Muscle of leg (tissue), 11 donors: ENCODE data around the gene LMF1. TPM values are rescaled to one million over a fixed set of nuclear protein-coding genes. Genes with fewer than 3 reads are reported as not detected.
A peak's percentile ranks its signal among the peaks of the same experiment; 100 is the strongest.

Source experiments
- DNase-seq: peaks from one replicate; pipeline ENCODE4 v3.0.0; 2013
- H3K27ac ChIP-seq: one replicate; pipeline ENCODE4 v1.5.1; 2013; ENCODE audit warnings: mild to moderate bottlenecking, low read length, control low read depth
- H3K27me3 ChIP-seq: one replicate; pipeline ENCODE4 v1.6.1; 2013; ENCODE audit warnings: low read length; ENCODE audit not compliant: control insufficient read depth, insufficient read depth
- H3K36me3 ChIP-seq: one replicate; pipeline ENCODE4 v1.6.1; 2013; ENCODE audit warnings: low read length; ENCODE audit not compliant: control insufficient read depth, insufficient read depth
- H3K4me1 ChIP-seq: one replicate; pipeline ENCODE4 v1.6.1; 2013; ENCODE audit warnings: low read length; ENCODE audit not compliant: control insufficient read depth, insufficient read depth
- H3K4me3 ChIP-seq: one replicate; pipeline ENCODE4 v1.5.1; 2013; ENCODE audit warnings: low read length, control low read depth
- H3K9me3 ChIP-seq: replicated peaks from 2 replicates; pipeline ENCODE4 v1.6.1; 2013; ENCODE audit warnings: low read depth, low read length; ENCODE audit not compliant: control insufficient read depth
- WGBS: methylation state at CpG from one replicate; pipeline ENCODE4 v1.1.5; 2013; ENCODE audit warnings: missing lambda C conversion rate; ENCODE audit not compliant: insufficient coverage; 5-methylcytosine and 5-hydroxymethylcytosine counted together
- polyA plus RNA-seq, 8 donors: library from polyadenylated mRNA; unstranded; fragments of 120-200 nt; gene quantifications; one replicate each; pipeline versions ENCODE4 v1.2.1 to v1.2.3, GENCODE V29; 2013; ENCODE audit warnings: inconsistent platforms in 1 of 8, low replicate concordance in 1 of 8; ENCODE audit not compliant: insufficient read length in 8 of 8, insufficient read depth in 1 of 8
- total RNA-seq: library from RNA; stranded (reverse); fragments of 120-200 nt; gene quantifications from one replicate; pipeline ENCODE4 v1.2.4, GENCODE V29; 2013

LMF1 gene
- total and polyA plus RNA-seq, 9 donors, result 8.7 to 14.1 (median 10.2) TPM

DNA sequence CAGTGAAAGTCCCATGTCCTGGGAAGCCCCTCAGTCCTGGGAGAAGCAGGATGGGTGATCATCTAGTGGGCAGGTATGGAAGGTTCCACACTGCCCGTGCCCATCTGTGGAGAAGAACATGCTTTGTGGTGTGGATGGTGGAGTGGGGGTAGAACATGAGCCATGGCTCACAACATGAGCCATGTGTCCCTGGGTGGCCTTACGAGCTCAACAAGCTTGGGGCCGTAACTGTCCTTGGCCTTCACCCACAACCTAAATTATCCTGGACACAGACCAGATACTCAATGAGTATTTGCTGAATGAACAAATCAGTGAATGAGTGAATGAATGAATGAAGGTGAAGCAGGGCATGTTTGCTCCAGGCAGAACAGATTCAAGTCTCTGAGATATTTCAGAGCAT is 24.3 kb upstream of the LMF1 start:
- Histone ChIP-seq H3K27ac (no peak overlapping the region), H3K4me3 (no peak overlapping the region), H3K27me3 (peaks cover 25% of the 10 kb centered on the region), H3K9me3 (peaks cover 20% of the 10 kb centered on the region), H3K36me3 (no peaks in the 10 kb centered on the region), H3K4me1 (peaks cover 32% of the 10 kb centered on the region)
- 80% methylated on average over 1 of the region's 3 CpGs for WGBS
- no peak for DNase-seq

DNA sequence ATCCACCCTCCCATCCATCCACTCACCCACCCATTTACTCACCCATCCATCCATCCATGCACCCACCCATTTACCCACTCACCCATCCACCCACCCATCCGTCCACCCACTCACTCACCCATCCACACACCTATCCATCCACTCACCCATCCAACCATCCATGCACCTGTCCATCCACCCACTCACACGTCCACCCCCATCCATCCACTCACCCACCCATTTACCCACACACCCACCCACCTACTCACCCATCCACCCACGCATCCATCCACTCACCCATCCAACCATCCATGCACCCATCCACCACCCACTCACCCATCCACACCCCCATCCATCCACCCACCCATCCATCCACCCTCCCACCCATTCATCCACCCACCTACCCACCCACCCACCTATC is 22.9 kb upstream of the LMF1 start:
- WGBS, result 85% methylated on average over 3 of the region's 3 CpGs
- H3K27me3 ChIP-seq, result peaks cover 25% of the 10 kb centered on the region
- H3K36me3 ChIP-seq, result no peaks in the 10 kb centered on the region

DNA sequence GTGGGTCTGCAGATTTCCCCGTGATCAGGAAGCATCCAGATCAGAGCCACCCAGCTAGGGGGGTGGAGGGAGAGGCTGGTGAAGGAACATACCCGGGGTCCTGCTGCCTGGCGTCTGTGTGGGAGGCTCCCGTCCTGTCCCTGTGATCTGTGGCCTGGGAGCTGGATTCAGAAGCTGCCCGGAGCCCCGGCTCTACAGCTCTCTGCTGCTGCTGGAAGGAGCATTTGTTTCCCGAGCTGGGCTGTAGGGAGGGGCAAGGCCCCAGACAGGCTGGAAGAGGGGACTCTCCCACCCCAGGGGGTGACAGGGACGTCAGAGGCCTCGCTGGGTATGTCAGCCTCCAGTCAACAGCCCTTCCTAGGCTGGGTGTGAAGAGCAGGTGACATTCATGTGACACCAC is 21.0 kb upstream of the LMF1 start:
- peaks cover 13% of the 10 kb centered on the region for H3K27me3 ChIP-seq
- 50% methylated on average over 2 of the region's 9 CpGs for WGBS
- H3K4me3 ChIP-seq, result no peak overlapping the region
- peaks cover 20% of the 10 kb centered on the region for H3K9me3 ChIP-seq
- H3K36me3 ChIP-seq, result peaks cover under 1% of the 10 kb centered on the region
- H3K27ac ChIP-seq, result no peak overlapping the region
- peaks cover 42% of the 10 kb centered on the region for H3K4me1 ChIP-seq
- no peak for DNase-seq

More for the DNA sequence above, 22.9 kb upstream of the LMF1 start:
- peaks cover 41% of the 10 kb centered on the region for H3K4me1 ChIP-seq
- H3K9me3 ChIP-seq, result peaks cover 20% of the 10 kb centered on the region
- no peak overlapping the region for H3K4me3 ChIP-seq
- H3K27ac ChIP-seq, result no peak overlapping the region
- DNase-seq, result no peak

DNA sequence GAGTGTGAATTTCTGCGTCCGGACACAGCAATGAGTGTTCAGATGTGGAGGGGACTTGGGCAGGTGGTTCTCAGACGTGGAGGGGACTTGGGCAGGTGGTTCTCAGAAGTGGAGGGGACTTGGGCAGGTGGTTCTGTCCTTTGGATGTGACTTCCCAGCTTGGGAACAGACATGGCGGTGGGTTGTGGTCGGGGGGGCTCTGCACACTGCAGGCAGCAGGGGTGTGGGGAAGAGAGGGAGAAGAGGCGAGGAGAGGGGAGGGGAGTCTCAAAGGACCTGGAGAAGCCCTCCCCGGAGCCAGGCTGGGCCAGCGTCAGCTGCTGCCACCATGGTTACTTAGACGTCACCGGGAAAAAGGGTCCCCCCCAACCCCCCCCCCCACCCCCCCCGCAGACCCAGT is 20.6 kb upstream of the LMF1 start:
- H3K4me1 ChIP-seq, result peaks cover 47% of the 10 kb centered on the region
- DNase-seq, result no peak
- peaks cover 9% of the 10 kb centered on the region for H3K27me3 ChIP-seq
- H3K9me3 ChIP-seq, result peaks cover 20% of the 10 kb centered on the region
- peaks cover 5% of the 10 kb centered on the region for H3K36me3 ChIP-seq
- WGBS, result 72% methylated on average over 4 of the region's 11 CpGs
- no peak overlapping the region for H3K27ac ChIP-seq
- no peak overlapping the region for H3K4me3 ChIP-seq

DNA sequence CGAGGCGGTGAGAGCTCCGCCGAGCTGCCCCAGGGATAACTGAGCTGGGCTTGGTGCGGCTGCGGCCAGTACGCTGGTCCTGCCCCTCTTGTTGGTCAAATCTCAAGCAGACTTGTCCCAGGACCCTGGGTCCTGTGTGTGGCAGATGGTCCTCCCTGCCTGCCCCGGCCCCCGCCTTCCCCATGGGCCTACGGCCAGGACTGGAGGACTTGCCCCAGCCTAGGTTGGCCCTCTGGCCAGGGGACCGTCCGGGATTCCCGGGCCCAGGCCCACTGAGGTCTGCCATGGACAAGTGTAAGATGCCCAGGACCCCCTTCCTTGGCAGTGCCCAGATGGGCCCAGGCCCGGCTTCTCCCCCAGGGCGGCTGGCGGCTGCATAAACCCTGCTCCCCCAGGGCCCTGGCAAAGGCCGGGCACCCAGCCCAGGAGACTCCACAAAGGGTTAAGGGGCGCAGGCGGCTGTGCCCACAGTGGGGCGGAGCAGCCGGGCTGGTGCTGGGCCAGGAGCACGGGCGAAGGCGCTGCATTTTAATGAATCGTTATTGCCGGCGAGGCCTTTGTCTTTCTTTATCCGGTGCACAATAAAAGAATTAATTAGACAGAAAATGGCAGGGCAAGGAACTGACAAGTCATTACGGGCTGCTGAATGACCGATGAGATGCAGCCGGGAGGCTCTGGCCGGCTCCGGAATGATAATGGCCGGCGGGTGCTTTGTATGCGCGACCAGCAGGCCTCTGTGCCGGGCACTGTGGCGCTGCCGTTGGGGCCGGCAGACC is 19.9 kb upstream of the LMF1 start:
- no peak overlapping the region for H3K4me3 ChIP-seq
- H3K9me3 ChIP-seq, result peaks cover 14% of the 10 kb centered on the region
- DNase-seq, result no peak
- H3K27ac ChIP-seq, result no peak overlapping the region
- 84% methylated on average over 41 of the region's 41 CpGs for WGBS
- H3K27me3 ChIP-seq, result peaks cover 7% of the 10 kb centered on the region
- peaks cover 7% of the 10 kb centered on the region for H3K36me3 ChIP-seq
- peaks cover 53% of the 10 kb centered on the region for H3K4me1 ChIP-seq

DNA sequence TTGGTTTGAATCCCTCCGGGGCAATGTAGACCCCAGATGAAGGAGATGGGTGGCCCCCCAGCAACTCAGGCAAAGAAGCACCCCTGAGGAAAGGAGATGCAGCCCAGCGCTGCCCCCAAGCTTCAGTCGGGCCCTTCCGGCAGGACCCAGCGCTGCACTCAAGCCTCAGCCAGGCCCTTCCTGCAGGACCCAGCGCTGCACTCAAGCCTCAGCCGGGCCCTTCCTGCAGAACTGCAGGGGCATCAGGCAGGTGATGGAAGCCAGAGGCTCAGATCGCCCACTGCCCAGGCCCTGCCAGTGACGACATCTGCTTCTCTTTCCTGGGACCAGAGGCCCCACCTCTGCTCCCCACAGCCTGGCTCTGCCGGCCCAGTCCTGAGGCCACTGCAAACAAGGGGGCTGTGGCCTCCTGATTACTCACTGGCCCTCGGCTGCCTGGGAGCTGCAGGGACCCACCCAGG is 18.6 kb upstream of the LMF1 start:
- Histone ChIP-seq H3K27ac (no peak overlapping the region), H3K4me3 (no peak overlapping the region), H3K4me1 (peaks cover 65% of the 10 kb centered on the region), H3K9me3 (peaks cover under 1% of the 10 kb centered on the region), H3K27me3 (peaks cover 3% of the 10 kb centered on the region), H3K36me3 (peaks cover 17% of the 10 kb centered on the region)
- DNase-seq, result no peak
- 75% methylated on average over 10 of the region's 11 CpGs for WGBS

DNA sequence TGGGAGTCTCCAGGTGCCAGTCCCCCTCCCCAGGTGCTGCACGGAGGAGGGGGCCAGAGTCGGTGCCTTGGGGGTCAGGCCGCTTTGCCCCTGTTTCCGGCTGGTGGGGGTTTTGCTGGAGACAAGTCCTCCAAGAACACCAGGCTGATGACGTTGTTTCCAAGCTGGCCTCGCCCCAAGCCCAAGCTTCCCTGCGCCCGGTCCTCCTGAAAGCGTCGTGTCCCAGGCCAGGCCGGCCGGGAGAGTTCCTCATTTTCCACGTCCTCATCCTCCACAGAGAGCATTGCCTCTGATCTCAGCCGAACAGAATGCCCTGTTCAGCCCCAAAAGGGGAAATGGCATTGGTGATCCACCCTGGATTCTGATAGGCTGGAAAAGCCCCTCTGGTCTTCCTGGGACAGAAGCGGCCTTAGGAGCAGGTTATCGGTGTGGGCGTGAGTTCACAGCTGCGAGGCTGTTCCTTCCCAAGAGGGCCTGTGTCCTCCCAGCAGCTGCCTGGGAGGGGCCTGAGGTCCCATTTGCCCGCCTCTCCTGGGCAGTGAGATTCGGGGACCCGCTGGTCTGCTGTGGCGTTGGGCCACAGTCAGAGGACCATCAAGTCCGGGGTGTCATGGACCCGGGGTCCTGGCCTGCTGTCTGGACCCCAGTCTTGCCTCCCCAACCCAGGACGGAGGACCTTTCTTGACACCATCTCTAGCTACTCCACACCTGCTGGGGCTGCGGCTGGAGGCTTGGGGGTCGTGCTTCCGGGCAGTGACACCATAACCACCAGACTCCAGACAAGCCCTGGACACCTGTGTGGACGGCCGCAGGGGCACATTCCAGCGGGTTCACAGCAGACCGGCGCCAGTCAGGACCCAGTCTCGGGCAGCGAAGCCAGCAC is 17.9 kb upstream of the LMF1 start:
- H3K36me3 ChIP-seq, result peaks cover 17% of the 10 kb centered on the region
- peak overlapping the region; percentile 35 for H3K27ac ChIP-seq
- H3K4me3 ChIP-seq, result no peak overlapping the region
- peak; percentile 78 for DNase-seq
- H3K27me3 ChIP-seq, result peaks cover 6% of the 10 kb centered on the region
- WGBS, result 73% methylated on average over 21 of the region's 35 CpGs
- no peaks in the 10 kb centered on the region for H3K9me3 ChIP-seq
- peaks cover 72% of the 10 kb centered on the region for H3K4me1 ChIP-seq

DNA sequence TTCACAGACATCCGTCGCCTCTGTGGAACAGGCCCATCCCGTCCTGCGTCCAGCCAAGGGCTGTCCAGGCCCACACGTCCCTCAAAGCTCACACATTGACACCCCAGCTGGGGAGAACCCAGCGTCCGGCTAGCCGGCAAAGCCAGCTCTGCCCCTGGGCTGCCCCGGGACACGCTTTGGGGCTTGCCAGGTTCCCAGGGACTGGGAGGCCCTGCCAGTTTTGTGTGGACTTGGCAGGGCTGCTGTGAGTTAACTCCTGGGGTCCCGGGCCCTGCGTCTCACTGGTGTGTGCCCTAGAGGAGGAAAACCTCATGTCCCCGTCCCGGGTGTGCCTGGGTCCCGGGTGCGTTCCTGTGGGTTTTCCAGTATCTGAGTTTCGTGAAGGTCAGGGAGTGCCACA is 17.1 kb upstream of the LMF1 start:
- H3K36me3 ChIP-seq, result peaks cover 17% of the 10 kb centered on the region

DNA sequence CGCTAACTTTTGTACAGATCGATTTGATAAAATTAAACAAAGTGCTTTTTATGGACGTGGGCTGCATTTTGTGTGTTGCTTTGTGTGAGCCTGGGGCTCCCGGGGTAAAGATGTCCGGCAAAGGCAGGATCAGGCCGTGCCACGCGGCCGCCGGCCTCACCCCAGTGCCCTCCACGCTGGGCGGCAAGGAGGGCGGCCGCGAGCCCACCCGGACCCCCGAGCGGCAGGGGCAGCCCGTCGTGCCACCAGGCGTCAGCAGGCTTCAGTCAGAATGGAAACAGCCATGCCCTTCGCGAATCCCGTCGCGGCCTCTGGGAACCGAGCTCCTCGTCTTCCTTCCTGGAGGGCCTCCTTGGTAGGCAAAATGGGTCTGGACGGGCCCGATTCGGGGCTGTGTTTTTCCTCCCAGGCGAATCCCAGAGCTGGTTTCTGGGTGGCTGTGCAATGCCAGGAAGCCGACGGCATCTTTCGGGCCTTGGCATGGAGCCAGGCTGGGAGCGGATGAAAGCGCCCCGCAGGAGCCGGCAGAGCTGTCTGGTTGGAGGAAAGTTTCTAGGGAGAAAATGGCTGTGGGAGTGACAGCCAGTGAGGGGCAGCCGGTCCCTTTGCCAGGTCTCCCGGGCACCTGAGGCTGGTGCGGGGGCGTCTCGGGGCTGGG is 16.3 kb upstream of the LMF1 start:
- H3K9me3 ChIP-seq, result no peaks in the 10 kb centered on the region
- DNase-seq, result no peak
- no peak overlapping the region for H3K27ac ChIP-seq
- H3K27me3 ChIP-seq, result peaks cover 21% of the 10 kb centered on the region
- 74% methylated on average over 41 of the region's 44 CpGs for WGBS
- peaks cover 17% of the 10 kb centered on the region for H3K36me3 ChIP-seq
- H3K4me1 ChIP-seq, result peaks cover 88% of the 10 kb centered on the region
- H3K4me3 ChIP-seq, result no peak overlapping the region

More for the DNA sequence above, 17.1 kb upstream of the LMF1 start:
- WGBS, result 67% methylated on average over 14 of the region's 17 CpGs
- Histone ChIP-seq H3K4me3 (no peak overlapping the region), H3K27ac (no peak overlapping the region), H3K9me3 (no peaks in the 10 kb centered on the region), H3K27me3 (peaks cover 12% of the 10 kb centered on the region), H3K4me1 (peaks cover 79% of the 10 kb centered on the region)
- peak; percentile 68 for DNase-seq

DNA sequence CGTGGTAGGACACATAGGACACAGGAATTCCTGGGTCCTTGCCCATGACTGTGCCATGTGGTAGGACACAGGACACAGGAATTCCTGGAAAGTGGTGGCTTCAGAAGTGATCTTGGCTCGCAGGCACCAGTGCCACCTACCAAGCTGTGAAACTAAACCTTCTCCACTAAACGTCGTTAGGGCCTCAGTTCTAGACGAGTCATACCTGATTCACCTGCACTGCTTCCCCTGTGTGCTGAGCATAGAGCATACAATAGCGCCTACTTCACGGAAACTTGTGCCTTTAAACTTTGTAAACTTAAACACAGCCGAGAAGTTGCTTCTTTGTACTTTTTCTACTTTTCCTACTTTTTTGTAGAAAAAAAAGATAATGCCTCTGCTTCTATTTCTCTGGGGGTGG is 15.6 kb upstream of the LMF1 start:
- H3K4me3 ChIP-seq, result no peak overlapping the region
- no peak overlapping the region for H3K27ac ChIP-seq
- H3K27me3 ChIP-seq, result peaks cover 18% of the 10 kb centered on the region
- no peaks in the 10 kb centered on the region for H3K9me3 ChIP-seq
- H3K4me1 ChIP-seq, result peaks cover 88% of the 10 kb centered on the region
- no peak for DNase-seq
- 72% methylated on average over 5 of the region's 8 CpGs for WGBS
- peaks cover 17% of the 10 kb centered on the region for H3K36me3 ChIP-seq
